Mesenteric fat pad (tissue), 1 donor: ENCODE data around the gene IFNA14. TPM values are rescaled to one million over a fixed set of nuclear protein-coding genes. Genes with fewer than 3 reads are reported as not detected.
"Not testable (repeated sequence)": the region's sequence is repeated elsewhere in the genome, so short reads cannot be mapped to it uniquely, and the experiment has no call there.

ENCODE experiments used
- DNase-seq: peaks from one replicate; pipeline ENCODE4 v3.0.0-alpha.2; 2020; ENCODE audit warnings: low spot score
- long read RNA-seq: library from polyadenylated mRNA; unstranded; transcript quantifications from one replicate; pipeline ENCODE4 v2.0.0, GENCODE V29; 2020
- total RNA-seq: library from RNA; stranded (reverse); fragmentation: NEBNext Ultra II Directional; extraction: Animal tissue kit (Norgen Biotek cat#: 25700); gene quantifications from one replicate; pipeline ENCODE4 v1.2.1, GENCODE V29; 2021
- donor health status: DM: yes; HTN: yes; CAD: no.

The IFNA14 gene
- total RNA-seq = not detected
- long read RNA-seq = 0 reads

GRCh38 chr9:21239911-21240310 is at the start of gene IFNA14:
Gene IFNA14, minus strand, starts transcription at chr9:21240005. Its CDS starts 70 bp downstream, at chr9:21239935.
- DNase-seq = no peak

GRCh38 chr9:21287280-21287679 is 47.5 kb upstream of the IFNA14 start:
- DNase-seq = no peak

DNA sequence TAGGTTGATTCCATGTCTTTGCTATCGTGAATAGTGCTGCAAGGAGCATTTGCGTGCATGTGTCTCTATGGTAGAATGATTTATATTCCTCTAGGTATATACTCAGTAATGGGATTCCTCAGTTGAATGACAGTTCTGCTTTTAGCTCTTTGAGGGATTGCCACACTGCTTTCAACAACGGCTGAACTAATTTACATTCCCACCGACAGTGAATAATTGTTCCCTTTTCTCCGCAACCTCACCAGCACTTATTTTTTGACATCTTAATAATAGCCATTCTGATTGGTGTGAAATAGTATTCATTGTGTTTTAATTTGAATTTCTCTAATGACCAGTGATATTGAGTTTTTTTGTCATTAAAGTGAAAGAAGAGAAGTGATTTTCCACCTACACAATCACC is 46.9 kb upstream of the IFNA14 start:
- no peak for DNase-seq

DNA sequence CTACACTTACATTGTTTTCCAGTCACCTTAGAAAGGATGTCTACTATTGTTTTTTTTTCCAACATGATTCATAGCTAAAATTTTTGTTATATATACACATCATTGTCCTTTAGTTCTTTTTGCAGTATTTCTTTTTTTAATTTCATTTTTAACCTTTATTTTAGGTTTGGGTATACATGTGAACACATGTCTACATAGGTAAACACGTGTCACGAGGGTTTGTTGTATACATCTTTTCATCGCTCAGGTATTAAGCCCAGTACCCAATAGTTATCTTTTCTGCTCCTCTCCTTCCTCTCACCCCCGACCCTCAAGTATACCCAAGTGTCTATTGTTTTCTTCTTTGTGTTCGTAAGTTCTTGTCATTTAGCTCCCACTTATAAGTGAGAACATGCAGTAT is 46.3 kb upstream of the IFNA14 start:
- no peak for DNase-seq

DNA sequence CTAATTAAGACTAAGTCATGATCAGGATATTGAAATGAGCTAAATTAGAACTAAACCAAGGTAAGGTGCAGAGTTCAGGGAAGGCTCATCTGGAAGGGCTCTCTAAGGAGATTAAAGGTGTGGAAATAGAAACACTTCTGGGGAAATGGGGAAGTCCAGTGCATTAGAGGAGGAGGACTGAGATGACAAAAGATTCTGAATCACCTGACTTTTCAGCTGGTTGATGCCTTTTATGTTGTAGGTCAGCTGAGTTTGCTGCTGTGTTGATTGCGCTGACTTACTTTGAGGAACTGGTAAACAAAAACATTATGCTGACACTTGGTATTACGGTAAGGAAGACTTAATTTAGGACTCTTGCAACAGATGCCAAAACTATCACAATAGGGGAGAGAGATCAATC is 41.5 kb upstream of the IFNA14 start:
- DNase-seq = no peak

GRCh38 chr9:21268347-21268657 is 28.5 kb upstream of the IFNA14 start:
- no peak for DNase-seq

DNA sequence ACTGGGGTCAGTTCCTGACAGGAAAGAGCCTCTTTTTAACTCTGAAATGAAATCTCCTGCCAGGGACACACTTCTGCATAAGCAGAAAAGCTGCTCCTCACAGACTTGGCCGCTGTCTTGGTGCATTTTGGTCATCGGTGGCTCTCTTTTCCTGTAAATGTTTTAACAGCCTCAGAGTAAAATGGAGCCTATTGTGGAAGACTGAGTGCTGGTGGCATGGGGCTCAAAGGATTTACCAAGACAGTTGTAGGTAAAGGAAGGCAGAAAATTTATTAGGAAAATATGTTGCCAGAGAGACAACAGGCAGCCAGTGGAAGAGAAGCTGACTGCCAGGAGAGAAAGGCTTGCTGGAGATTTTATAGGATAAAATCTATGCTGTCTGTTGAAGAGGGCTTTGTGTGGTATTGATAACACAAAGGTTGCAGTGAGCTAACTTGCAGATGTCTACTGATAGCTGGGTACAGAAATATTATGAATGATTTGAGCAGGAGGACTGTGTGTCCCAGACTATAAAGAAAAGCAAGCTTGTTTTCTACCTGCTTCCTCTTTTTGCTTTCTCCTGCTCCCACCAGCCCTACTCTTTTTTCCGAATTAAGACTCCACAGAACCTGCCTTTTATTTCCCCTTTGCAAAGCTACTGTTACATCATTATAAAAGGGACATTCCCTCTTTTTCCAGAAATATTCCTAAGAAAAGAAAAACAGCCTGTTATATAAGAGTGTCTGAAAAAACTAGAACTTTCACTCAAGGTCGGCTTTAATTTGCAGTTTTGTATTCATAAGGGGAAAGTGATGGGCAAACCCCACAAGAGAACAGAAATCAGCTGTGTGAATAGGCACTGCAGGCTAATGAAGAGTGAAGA is 27.9 kb upstream of the IFNA14 start:
- no peak for DNase-seq

GRCh38 chr9:21266733-21267484 is 27.1 kb upstream of the IFNA14 start:
- no peak for DNase-seq

GRCh38 chr9:21265421-21266189 is 25.8 kb upstream of the IFNA14 start:
- DNase-seq = no peak

DNA sequence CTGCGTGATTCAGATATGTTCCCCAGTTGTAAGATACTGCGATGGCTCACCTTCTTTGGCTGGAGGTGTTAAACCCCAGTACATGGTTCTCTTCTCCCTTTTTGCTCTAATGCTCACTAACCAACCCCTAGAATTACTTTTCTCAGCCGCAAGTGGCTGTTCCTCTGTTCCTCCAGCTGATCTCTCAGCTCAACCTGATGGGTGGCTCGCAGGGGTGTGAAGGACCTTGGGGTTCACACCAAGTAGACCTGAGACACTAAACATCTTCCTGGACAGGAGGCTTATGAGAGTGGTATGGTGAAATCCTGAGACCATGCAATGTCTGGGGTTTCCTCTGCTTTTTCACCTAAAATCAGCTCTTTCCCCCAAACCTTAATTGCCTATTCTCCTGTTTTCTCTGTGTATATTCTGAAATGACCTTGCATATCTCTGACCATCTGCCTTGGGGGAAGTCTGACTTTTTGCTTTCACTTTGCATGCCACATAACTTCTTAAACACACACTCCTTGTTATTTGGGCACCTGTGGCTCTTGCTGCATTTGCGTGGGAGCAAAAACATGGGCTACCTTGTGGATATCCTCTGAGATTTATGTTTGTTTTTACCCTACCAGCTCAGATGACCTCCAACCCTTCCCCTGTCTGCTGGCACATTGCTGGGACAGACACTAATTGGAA is 15.9 kb upstream of the IFNA14 start:
- no peak for DNase-seq

GRCh38 chr9:21252721-21253547 is 13.1 kb upstream of the IFNA14 start:
- no peak for DNase-seq

DNA sequence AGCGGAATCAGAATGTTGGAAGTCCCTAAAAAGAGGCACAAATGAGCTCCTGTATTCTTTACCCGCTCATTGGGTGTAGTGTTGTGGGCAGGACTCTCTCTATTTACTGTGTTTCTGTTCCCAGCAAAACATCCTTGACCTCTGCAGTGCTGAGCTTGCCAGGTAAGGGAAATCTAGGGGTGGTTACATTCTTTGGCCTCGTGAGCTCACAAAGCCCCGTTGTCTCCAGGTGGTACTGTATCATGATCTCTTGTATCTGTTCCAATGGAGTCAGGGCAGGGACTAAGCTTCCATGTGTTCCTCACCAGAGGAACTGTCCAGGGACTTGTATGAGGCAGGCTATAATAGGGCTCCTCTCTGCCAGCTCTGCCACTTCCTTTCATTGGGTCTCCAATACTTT is 11.8 kb upstream of the IFNA14 start:
- no peak for DNase-seq

- DNase-seq = no peak
Measured at GRCh38 chr9:21251190-21251589, 11.4 kb upstream of the IFNA14 start.

DNA sequence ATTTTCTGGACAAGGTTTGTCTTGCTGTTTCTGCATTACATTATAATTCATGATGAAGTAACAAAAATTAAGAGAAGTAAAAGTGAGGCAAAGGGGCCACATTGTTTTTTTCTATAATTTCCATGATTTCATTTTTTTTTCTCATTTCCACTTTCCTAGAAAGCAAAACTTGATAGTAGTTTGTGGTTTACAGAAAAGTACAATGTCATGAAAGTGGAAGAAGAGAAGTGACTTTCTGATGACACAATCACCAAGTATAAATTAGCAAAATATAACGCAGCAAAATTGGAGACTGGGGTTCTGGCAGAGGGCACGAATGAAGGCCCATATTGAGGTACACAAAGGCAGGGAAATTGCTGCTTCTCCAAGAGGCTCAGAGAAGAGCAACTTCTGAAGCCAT is 5.0 kb upstream of the IFNA14 start:
- no peak for DNase-seq

- not testable (repeated sequence) for DNase-seq
Measured at GRCh38 chr9:21236360-21236714, 3.5 kb downstream of the IFNA14 start.

DNA sequence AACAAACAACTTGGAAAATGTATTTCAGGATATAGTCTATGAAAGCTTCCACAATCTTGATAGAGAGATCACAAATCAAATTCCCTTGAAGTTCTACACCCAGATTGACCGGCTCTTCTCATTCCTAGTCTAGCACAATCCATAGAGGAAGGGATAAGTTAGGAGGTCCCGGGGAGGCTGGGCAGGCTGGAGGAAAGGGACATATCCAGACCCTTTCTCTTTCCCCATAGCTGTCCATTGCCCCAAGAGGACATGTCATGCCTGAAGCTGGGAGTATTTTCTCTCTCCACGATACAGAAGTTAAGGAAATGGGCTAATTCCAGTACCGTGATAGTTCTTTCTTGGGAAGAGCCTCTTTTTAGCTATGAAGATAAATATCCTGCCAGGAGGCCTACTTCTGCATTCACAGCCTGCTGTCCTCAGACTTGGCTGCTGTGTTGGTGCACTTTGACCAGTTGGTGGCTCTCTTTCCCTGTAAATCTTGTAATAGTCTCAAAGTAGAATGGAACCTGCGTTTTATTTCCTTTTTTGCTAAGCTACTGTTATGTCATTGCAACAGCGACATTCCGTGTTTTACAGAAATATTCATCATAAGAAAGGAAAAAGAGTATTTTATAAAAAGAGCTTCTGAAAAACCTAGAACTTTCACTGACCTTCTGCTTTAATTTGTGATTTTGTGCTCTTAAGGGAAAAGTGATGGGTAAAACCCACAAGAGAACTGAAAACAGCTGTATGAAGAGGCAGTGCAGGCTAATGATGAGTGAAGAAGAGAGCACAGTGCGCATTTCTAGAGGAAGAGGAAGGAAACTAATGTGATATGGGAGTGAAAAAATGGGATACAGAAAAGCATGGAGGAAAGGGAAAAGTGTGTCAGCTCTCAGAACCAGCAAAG is 4.1 kb downstream of the IFNA14 start:
- not testable (repeated sequence) for DNase-seq

GRCh38 chr9:21234153-21234687 is 5.6 kb downstream of the IFNA14 start:
- peak; percentile 71 for DNase-seq

- no peak for DNase-seq
Measured at GRCh38 chr9:21233258-21233657, 6.5 kb downstream of the IFNA14 start.

DNA sequence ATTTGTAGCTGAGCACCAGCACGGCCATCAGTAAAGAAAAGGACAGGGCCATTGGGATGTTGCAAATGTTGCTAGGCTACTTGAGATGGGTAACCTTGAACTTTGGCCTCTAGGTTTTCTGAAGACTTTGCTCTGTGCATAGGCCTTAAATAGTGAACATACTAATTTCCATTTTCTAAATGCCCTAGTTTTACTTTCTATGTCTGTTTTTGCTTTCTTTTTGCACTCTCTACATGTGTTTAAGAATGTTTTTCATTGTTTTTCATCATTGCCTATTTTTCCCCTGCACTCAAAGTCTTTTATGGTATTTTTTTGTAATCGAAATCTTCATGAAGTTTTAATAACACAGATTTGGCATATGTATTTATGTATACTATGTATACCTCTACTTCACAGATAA is 11.7 kb downstream of the IFNA14 start, which contains the start of gene IFNA17:
Gene IFNA17 (minus strand): TSS at position 101 of the 400 bp plus-strand sequence. CDS start 49 bp downstream, at position 52.
- DNase-seq = no peak
